NCI-H187 (cell line): ENCODE results near the gene PTPRD.

Experiments
- DNase-seq, 2 experiments: peaks; one replicate each; lab custom pipeline; 2025; lab: John Stamatoyannopoulos, UW

Gene PTPRD

GRCh38 chr9:8826281-8826680 is 1786.5 kb downstream of the PTPRD start:
- no peak for DNase-seq

DNA sequence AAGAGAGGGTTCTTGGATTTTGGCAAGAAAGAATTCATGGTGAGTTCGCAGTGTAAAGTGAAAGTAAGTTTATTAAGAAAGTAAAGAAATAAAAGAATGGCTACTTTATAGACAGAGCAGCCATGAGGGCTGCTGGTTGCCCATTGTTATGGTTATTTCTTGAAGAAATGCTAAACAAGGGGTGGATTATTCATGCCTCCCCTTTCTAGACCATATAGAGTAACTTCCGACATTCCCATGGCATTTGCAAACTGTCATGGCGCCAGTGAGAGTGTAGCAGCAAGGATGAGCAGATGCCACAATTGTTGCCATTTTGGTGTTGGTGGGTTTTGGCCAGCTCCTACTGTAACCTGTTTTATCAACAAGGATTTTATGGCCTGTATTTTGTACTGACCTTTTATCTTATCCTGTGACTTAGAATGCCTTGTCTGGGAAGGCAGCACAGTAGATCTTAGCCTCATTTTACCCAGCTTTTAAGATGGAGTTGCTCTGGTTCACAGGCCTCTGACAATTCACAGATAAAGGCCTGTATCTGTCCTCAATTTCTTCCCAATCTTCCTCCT is 1787.1 kb downstream of the PTPRD start:
- no peak for DNase-seq

DNA sequence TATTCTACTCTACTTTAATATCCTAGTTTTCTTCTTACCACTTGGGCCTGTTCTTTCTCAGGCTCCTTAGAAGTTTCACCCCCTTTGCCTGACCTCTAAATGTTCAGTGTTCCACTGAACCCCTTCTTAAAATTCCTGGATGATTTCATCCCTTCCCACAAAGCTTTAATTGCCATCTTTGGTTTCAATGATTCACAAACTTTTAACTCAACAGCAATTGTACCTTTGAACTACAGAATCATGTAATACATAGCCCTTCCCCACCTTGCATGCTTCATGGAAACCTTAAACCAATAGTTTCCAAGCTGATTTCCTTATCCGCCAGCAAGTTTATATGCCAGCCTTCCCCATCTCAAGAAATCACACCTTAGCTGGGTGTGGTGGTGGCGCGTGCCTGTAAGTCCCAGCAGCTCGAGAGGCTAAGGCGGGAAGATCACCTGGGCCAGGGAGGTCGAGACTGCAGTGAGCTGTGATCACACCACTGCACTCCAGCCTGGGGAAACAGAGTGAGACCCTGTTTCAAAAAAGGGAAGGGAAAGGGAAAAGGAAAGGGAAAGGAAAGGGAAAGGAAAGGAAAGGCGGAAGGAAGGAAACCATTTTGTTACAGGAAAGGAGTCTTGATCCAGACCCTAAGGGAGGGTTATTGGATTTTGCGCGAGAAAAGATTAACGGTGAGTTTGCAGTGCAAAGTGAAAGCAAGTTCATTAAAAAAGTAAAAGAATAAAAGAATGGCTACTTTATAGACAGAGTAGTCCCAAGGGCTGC is 1789.5 kb downstream of the PTPRD start:
- no peak for DNase-seq

GRCh38 chr9:8822667-8823025 is 1790.2 kb downstream of the PTPRD start:
- DNase-seq, result no peak

DNA sequence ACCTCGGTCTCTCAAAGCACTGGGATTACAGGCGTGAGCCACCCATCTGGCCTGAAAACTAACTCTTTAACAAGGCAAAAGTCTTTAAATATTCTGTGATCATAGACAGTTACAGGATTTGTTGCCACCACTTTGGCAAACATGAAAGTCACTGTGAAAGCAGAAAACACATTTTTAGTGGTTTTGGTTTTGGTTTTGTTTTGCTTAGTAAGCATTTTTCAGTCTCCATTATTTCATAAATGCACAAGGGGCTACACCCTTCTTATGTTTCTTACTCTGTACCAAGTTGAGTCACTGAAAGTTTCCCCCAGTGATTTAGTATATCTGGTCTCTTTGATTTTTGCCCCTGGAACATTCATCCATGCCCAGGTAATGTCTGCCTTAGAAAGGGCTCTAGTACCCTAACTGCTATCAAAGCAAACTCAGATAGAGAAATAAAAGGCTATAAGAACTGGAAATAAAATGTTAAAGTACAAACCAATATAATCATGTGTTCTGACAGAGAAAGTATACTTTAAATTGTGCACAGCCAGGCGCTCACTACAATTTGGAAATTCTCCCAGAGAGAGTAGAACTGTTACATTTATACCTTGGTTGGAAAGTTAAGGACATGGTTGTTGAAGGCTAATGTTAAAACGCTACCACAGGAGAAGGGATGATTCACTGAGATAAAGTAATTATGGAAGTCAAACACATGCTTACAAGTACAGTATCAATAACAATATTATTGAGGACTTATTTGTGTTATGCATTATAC is 1790.7 kb downstream of the PTPRD start:
- DNase-seq, result no peak

- no peak for DNase-seq
These were observed 1795.5 kb downstream of the PTPRD start for GRCh38 chr9:8817335-8817734.

DNA sequence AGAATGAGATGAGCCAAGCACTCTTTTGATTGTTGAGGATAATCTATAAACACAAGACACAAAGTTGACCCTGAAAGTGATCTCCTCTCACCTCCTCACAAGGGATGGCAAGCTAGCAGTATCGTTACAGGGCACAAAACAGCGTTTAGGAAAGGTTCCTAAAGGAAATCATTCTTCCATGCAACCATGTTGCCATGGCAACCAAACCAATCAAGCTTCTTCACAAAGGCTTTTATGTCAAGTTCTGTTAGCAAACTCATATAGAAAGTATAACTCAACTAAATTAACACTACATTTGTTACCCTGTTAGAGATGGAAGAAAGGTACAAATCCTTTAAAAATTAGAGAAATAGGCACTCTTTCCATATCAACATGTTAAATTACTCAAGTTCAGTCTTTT is 1796.4 kb downstream of the PTPRD start:
- no peak for DNase-seq

DNA sequence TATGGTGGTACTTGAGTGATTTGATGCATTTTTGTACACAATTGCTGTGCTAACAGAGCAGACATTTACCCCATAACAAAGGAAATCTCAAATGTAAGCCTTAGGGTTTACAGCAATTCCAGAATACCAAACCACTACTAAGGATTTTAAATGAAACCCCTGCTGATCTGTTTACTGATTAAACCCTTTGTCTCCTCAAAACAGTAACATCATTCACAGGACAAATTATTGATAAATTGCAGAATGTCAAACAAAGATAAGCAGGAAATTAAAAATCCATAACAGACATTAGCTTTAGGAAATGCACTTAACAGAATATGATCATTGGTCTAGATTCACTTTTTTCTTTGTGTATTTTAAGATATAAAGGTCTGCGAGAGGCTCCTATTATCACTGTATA is 1796.9 kb downstream of the PTPRD start:
- no peak for DNase-seq

- DNase-seq, result no peak
These were observed 1797.6 kb downstream of the PTPRD start for GRCh38 chr9:8815219-8815618.

DNA sequence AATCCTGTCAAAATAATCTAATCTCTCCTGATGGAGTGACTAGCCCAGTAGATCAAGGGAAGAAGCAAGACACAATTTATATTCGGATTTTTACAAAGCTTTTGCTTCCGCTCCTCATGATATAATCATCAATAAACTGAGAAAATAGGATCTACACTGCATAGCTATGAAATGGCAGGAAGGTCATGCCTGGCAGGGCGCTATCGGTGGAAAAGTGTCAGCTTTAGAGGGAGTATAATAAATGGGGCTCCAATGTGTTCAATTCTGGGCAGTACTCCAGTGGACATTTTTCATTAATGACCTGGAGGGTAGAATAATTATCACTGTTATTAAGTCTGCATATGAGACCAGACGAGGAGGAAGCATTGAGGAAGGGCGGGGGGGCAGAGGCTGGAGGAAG is 1799.9 kb downstream of the PTPRD start:
- no peak for DNase-seq

- no peak for DNase-seq
These were observed 1803.1 kb downstream of the PTPRD start for GRCh38 chr9:8809741-8810140.

- DNase-seq, result no peak
These were observed 1806.7 kb downstream of the PTPRD start for GRCh38 chr9:8806150-8806549.

DNA sequence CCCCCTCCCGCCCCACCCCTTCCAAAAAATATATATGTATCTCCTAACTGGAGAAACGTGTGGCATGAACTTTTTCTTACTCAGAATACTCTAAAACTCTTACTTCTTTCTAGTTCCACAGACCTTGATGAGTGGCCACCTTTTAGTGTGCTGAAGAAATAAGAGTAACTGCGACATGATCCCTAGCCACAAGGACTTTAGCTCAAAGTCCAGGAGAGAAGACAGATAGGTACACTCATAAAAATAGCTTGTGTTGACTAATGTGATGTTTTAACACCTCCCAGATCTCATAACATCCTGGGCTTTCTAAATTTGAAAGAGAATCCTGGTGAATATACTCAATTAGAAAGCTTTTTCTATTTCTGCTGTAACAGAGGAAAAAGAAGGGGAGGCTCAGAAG is 1808.2 kb downstream of the PTPRD start:
- no peak for DNase-seq

DNA sequence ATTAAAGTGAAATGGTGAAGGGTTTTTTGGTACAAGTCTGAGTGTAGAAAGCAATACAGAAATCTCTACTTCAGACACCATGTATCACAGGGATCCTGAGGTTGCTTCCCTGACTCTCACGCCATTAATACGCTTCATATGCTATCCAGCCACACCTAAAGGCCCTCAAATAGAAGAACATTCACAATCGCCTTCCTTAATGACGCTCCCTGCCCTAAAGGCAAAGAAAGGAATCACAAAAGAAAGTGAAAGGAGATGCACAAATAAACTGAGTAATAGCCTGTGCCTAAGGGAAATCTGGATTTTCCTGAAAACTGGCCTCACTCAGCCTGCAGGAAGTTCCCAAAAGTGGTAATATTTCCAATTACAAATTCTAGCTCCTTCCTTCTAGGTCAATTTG is 1810.6 kb downstream of the PTPRD start:
- DNase-seq, result no peak

- DNase-seq, result no peak
These were observed 1812.6 kb downstream of the PTPRD start for GRCh38 chr9:8800196-8800595.

DNA sequence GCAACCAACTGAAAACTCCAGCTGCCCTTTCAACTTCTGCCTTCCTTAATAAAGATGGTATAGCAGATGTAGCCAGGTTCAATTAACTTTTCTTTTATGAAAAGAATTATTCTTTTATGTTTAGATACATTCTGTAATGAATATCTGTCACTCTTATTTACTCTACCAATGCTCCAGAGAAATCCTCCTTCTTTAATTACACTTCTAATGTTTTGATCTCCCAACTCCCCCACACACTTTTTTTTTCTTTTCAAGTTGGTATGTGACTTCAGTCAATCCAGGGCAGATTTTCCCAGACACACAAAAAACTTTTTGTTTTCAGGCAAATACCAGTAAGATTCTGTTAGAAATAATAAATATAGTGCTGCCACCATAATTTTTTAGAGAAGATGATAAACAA is 1813.2 kb downstream of the PTPRD start:
- DNase-seq, result no peak

GRCh38 chr9:8799206-8799605 is 1813.6 kb downstream of the PTPRD start:
- DNase-seq, result no peak

DNA sequence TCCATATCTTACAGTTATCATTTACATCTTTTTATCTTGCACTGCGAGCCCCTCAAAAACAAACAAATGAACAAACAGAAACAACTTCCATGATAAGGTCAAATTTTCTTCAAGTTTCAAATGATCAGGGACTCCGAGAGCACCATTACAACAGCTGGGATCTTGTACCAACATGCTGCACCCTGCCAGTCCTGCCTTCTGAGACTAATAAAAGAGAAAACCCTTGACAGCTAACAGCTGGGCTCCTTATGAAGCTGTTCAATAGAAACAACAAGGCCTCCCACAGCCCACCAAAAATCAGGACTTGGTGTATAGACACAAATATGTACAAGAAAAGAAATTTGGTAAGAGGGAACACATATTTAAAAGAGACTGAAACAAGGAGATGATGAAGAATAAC is 1828.0 kb downstream of the PTPRD start:
- no peak for DNase-seq

DNA sequence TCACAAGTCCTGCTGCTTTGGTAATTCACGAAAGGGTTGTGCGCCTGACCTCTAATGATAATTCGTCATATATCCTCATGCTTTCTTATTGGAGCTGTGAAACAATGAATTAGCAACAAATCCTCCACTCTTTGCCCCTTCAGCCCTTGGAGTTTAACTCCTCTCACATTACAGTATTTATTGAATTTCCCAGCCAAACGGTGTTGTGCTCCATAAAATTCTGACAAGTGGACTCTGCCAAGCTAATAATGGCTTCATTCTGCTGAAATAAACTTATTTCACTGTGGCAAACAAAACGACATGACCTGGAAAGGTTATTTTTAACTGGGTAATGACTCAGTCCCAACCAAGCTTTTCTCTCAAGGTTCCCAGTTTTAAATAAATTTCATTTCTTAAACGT is 1828.9 kb downstream of the PTPRD start:
- DNase-seq, result no peak

- no peak for DNase-seq
These were observed 1830.6 kb downstream of the PTPRD start for GRCh38 chr9:8782237-8782636.

DNA sequence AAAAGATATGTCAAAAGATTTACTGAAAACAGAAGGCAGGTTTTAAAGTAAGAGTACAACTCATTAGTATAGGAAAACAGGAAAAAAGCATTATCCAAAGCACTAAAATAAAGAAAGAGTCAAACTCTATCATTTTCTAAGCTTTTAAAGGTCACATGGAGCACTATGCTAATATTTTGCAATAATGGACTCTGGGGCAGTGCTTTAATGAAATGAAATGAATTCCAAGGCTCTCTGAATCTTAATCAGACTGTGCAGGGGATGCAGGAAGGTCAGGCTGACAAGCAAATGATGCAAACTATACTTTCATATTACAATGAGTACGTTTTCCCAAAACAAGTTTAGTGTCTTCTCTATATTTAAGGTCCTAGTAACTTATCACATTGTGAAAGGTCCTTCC is 1831.3 kb downstream of the PTPRD start:
- DNase-seq, result no peak

DNA sequence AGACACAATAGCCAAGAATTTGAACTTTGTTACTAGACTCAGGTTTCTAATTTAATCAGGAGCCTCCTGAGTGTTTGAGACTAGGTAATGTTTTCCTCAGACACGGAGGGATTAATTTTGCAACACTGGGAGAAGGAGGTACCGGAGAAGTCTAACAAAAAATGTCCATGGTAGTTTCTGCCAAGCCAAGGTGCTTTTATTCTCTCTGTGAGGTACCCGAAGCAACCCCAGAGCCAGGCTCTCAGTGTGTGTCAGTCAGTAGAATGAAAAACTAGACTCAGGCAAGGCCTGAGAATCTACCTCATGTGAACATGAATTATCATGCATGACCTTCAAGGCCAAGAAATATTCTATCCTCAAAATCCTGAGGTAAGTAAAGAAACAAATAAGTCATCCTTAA is 1832.4 kb downstream of the PTPRD start:
- no peak for DNase-seq

- no peak for DNase-seq
These were observed 1833.3 kb downstream of the PTPRD start for GRCh38 chr9:8779478-8779877.
